Esophagus squamous epithelium (tissue), 4 donors: ENCODE measurements around the gene CLSTN2.

Source experiments
- CTCF ChIP-seq, 6 experiments: fragments of 450-650 bp in 4 of 6; fragments of 200-600 bp in 2 of 6; sonication (generic) in 2 of 6; IDR thresholded peaks; one replicate each; pipeline ENCODE4 v1.5.1; 2016 to 2019; ENCODE audit warnings: antibody characterized with exemption in 6 of 6, mild to moderate bottlenecking in 4 of 6, moderate library complexity in 4 of 6
- POLR2A ChIP-seq, 4 donors: fragments of 450-650 bp; IDR thresholded peaks; one replicate each; pipeline ENCODE4 v1.6.1; 2017; ENCODE audit warnings: antibody characterized with exemption in 4 of 4, mild to moderate bottlenecking in 4 of 4, moderate library complexity in 3 of 4

DNA sequence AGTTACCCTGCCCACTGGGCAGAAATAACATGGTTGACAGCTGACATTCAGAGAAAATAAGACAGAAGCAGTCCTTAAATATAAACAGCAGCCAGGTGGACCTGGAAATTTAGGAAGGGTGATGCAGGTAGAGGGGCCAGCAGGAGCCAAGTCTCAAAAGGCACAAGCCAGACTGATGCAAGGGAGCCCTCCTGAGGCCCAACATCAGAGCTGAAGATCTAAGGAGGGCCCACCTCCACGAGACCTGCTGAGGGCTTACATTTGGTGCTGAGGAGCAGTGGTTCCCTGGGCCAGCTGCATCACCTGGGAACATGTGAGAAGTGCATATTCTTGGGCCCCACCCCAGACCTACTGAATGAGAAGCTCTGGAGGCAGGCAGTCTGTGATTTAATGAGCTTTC lies 637.3 kb downstream of the CLSTN2 start:
- TF ChIP-seq CTCF (IDR thresholded peaks at IDR 0.05) (no peak), POLR2A (IDR thresholded peaks at IDR 0.05) (no peak)
